ENCODE measurements around the gene TRIM4. TPM values are rescaled to one million over a fixed set of nuclear protein-coding genes. Genes with fewer than 3 reads are reported as not detected.

TRIM4 gene
- total RNA-seq, 1 donor from 2014 or later: 17.1 TPM

GRCh38 chr7:99930376-99930775, 11.0 kb upstream of the TRIM4 start:
- FAIRE-seq: no peak
- DNase-seq (ENCODE audit: low read depth): no peak
- Histone ChIP-seq H3K36me3 (ENCODE audit: control insufficient read depth, insufficient read depth, low read length) (no peaks in the 10 kb centered on the region), H3K27me3 (ENCODE audit: control insufficient read depth, insufficient read depth, low read length) (peaks cover 2% of the 10 kb centered on the region), H3K4me3 (ENCODE audit: low read depth, low read length) (no peak overlapping the region)
- no peak for TF ChIP-seq CTCF (IDR thresholded peaks at IDR 0.05; ENCODE audit: insufficient read depth, low read length, severe bottlenecking)

- DNase-seq (ENCODE audit: low read depth) (no peak), FAIRE-seq (no peak)
- peaks cover 2% of the 10 kb centered on the region for H3K27me3 ChIP-seq (ENCODE audit: control insufficient read depth, insufficient read depth, low read length)
- H3K36me3 ChIP-seq (ENCODE audit: control insufficient read depth, insufficient read depth, low read length): no peaks in the 10 kb centered on the region
- no peak for TF ChIP-seq CTCF (IDR thresholded peaks at IDR 0.05; ENCODE audit: insufficient read depth, low read length, severe bottlenecking)
- H3K4me3 ChIP-seq (ENCODE audit: low read depth, low read length): no peak overlapping the region
Measured at GRCh38 chr7:99929730-99930053, 10.4 kb upstream of the TRIM4 start.

- DNase-seq (ENCODE audit: low read depth) (peak; percentile 55), FAIRE-seq (no peak)
- peak; percentile 48 for TF ChIP-seq CTCF (IDR thresholded peaks at IDR 0.05; ENCODE audit: insufficient read depth, low read length, severe bottlenecking)
- H3K27me3 ChIP-seq (ENCODE audit: control insufficient read depth, insufficient read depth, low read length): peaks cover 2% of the 10 kb centered on the region
- H3K36me3 ChIP-seq (ENCODE audit: control insufficient read depth, insufficient read depth, low read length): no peaks in the 10 kb centered on the region
- H3K4me3 ChIP-seq (ENCODE audit: low read depth, low read length): peak within 1 kb of the TSS; percentile 2
Measured at GRCh38 chr7:99928994-99929729, 9.8 kb upstream of the TRIM4 start, which contains the start of gene GJC3. Gene GJC3 (minus strand): TSS chr7:99929620. CDS start chr7:99929620, 0 bp downstream.

GRCh38 chr7:99928188-99928587, 8.9 kb upstream of the TRIM4 start:
- no peak for DNase-seq (ENCODE audit: low read depth)
- Histone ChIP-seq H3K27me3 (ENCODE audit: control insufficient read depth, insufficient read depth, low read length) (peaks cover 2% of the 10 kb centered on the region), H3K4me3 (ENCODE audit: low read depth, low read length) (no peak overlapping the region), H3K36me3 (ENCODE audit: control insufficient read depth, insufficient read depth, low read length) (no peaks in the 10 kb centered on the region)
- no peak for FAIRE-seq
- no peak for TF ChIP-seq CTCF (IDR thresholded peaks at IDR 0.05; ENCODE audit: insufficient read depth, low read length, severe bottlenecking)

- Histone ChIP-seq H3K4me3 (ENCODE audit: low read depth, low read length) (no peak overlapping the region), H3K27me3 (ENCODE audit: control insufficient read depth, insufficient read depth, low read length) (no peaks in the 10 kb centered on the region), H3K36me3 (ENCODE audit: control insufficient read depth, insufficient read depth, low read length) (no peaks in the 10 kb centered on the region)
- FAIRE-seq: no peak
- no peak for DNase-seq (ENCODE audit: low read depth)
- no peak for TF ChIP-seq CTCF (IDR thresholded peaks at IDR 0.05; ENCODE audit: insufficient read depth, low read length, severe bottlenecking)
Measured at GRCh38 chr7:99927536-99927935, 8.2 kb upstream of the TRIM4 start.

- FAIRE-seq: no peak
- peak; percentile 80 for DNase-seq (ENCODE audit: low read depth)
- no peak for TF ChIP-seq CTCF (IDR thresholded peaks at IDR 0.05; ENCODE audit: insufficient read depth, low read length, severe bottlenecking)
- no peaks in the 10 kb centered on the region for H3K36me3 ChIP-seq (ENCODE audit: control insufficient read depth, insufficient read depth, low read length)
- H3K4me3 ChIP-seq (ENCODE audit: low read depth, low read length): no peak overlapping the region
- H3K27me3 ChIP-seq (ENCODE audit: control insufficient read depth, insufficient read depth, low read length): no peaks in the 10 kb centered on the region
Measured at GRCh38 chr7:99926321-99926720, 7.0 kb upstream of the TRIM4 start.
